A673 (cell line): Measurements from ENCODE around the gene SND1. TPM values are rescaled to one million over a fixed set of nuclear protein-coding genes. Genes with fewer than 3 reads are reported as not detected.

ENCODE experiments used
- BruUV-seq: library from RNA; stranded (reverse); fragments of 400-500 nt; replicated peaks from 2 replicates; lab custom pipeline; 2021; lab: Mats Ljungman, UMichigan
- CTCF ChIA-PET: fragments of 300-600 bp; sonication (Branson Sonifier 250); formaldehyde crosslinking; loops from one replicate; lab custom pipeline; 2022; ENCODE audit warnings: antibody characterized with exemption; lab: Charles Lee
- POLR2A ChIA-PET: fragments of 300-600 bp; sonication (Branson Sonifier 250); formaldehyde crosslinking; loops from one replicate; lab custom pipeline; 2022; ENCODE audit warnings: antibody characterized with exemption; ENCODE audit not compliant: low non-redundant PET; lab: Charles Lee
- DNase-seq: peaks from one replicate; pipeline ENCODE4 v3.0.0-alpha.2; 2015; ENCODE audit warnings: low spot score
- H3K27ac ChIP-seq: fragments of 200-600 bp; sonication (generic); 2 replicates; pipeline ENCODE4 v1.5.1; 2016; ENCODE audit warnings: mixed run types, low read depth, mild to moderate bottlenecking, mixed read lengths, antibody characterized with exemption, low read length; ENCODE audit not compliant: poor library complexity, severe bottlenecking
- H3K27me3 ChIP-seq: fragments of 200-600 bp; sonication (generic); replicated peaks from 2 replicates; pipeline ENCODE4 v1.6.1; 2017; ENCODE audit warnings: mixed run types, low read depth, mild to moderate bottlenecking, mixed read lengths, antibody characterized with exemption, low read length; ENCODE audit not compliant: insufficient read depth, poor library complexity
- H3K36me3 ChIP-seq: fragments of 200-600 bp; sonication (generic); 2 replicates; pipeline ENCODE4 v1.6.1; 2016; ENCODE audit warnings: mixed run types, mild to moderate bottlenecking, mixed read lengths, antibody characterized with exemption, low read length; ENCODE audit not compliant: insufficient read depth, poor library complexity, severe bottlenecking
- H3K4me1 ChIP-seq: fragments of 200-600 bp; sonication (generic); 2 replicates; pipeline ENCODE4 v1.6.1; 2017; ENCODE audit warnings: mixed run types, mild to moderate bottlenecking, mixed read lengths, antibody characterized with exemption, low read length; ENCODE audit not compliant: insufficient read depth, poor library complexity, severe bottlenecking
- H3K4me3 ChIP-seq: fragments of 200-600 bp; sonication (generic); 2 replicates; pipeline ENCODE4 v1.5.1; 2016; ENCODE audit warnings: low read depth, mixed run types, mild to moderate bottlenecking, mixed read lengths, low read length; ENCODE audit not compliant: poor library complexity, severe bottlenecking
- H3K9me3 ChIP-seq: fragments of 200-600 bp; sonication (generic); 2 replicates; pipeline ENCODE4 v1.6.1; 2016; ENCODE audit warnings: mixed run types, low read depth, mild to moderate bottlenecking, mixed read lengths, antibody characterized with exemption, low read length; ENCODE audit not compliant: poor library complexity, severe bottlenecking
- CTCF ChIP-seq: fragments of 300-800, 200-600 bp; sonication (generic); conservative IDR thresholded peaks from 2 replicates; pipeline ENCODE4 v1.5.1; 2017; ENCODE audit warnings: low read depth, mild to moderate bottlenecking, antibody characterized with exemption, low read length, moderate library complexity, mixed read lengths
- EZH2 ChIP-seq: fragments of 200-600 bp; sonication (generic); IDR thresholded peaks from 2 replicates; pipeline ENCODE4 v1.6.1; 2017; ENCODE audit warnings: borderline replicate concordance, low read depth, mild to moderate bottlenecking, mixed read lengths, antibody characterized with exemption, low read length; ENCODE audit not compliant: poor library complexity, severe bottlenecking
- intact Hi-C: fragments of 100-400 bp; cut with micrococcal nuclease; formaldehyde crosslinking; loops from one replicate; pipeline ENCODE4 v1.10.0; 2022; ENCODE audit not compliant: unreplicated experiment
- total RNA-seq: library from RNA; stranded (reverse); gene quantifications from 2 replicates; pipeline ENCODE4 v1.2.3, GENCODE V29; 2021

Gene SND1
- total RNA-seq, 1 experiment from 2014 or later, result 177 TPM

- CTCF ChIA-PET, result no interaction called here
- POLR2A ChIA-PET, result no interaction called here
- no TSS peak for BruUV-seq
- Histone ChIP-seq H3K27me3 (no peaks in the 10 kb centered on the region), H3K36me3 (no peaks in the 10 kb centered on the region), H3K9me3 (no peaks in the 10 kb centered on the region), H3K4me3 (no peak overlapping the region), H3K27ac (no peak overlapping the region), H3K4me1 (no peaks in the 10 kb centered on the region)
- intact Hi-C loops, result no loop called here
- TF ChIP-seq CTCF (0 out of 2 replicates have a peak, but pooled peaks have one; percentile 22), EZH2 (no peak)
- no peak for DNase-seq
These were observed 358.6 kb downstream of the SND1 start for GRCh38 chr7:128010391-128011127.

- Histone ChIP-seq H3K9me3 (no peaks in the 10 kb centered on the region), H3K27me3 (no peaks in the 10 kb centered on the region), H3K4me1 (no peaks in the 10 kb centered on the region), H3K27ac (no peak overlapping the region), H3K36me3 (no peaks in the 10 kb centered on the region), H3K4me3 (no peak overlapping the region)
- no peak for DNase-seq
- BruUV-seq, result no TSS peak
- intact Hi-C loops, result no loop called here
- ChIA-PET CTCF (no interaction called here), POLR2A (no interaction called here)
- no peak for TF ChIP-seq CTCF
- TF ChIP-seq EZH2, result no peak
These were observed 359.2 kb downstream of the SND1 start for GRCh38 chr7:128011131-128011661.

GRCh38 chr7:128014811-128015210 lies 362.8 kb downstream of the SND1 start:
- H3K4me1 ChIP-seq, result peaks cover 4% of the 10 kb centered on the region
- no peaks in the 10 kb centered on the region for H3K9me3 ChIP-seq
- CTCF ChIA-PET, result no interaction called here
- H3K27ac ChIP-seq, result no peak overlapping the region
- no peak for DNase-seq
- no peaks in the 10 kb centered on the region for H3K36me3 ChIP-seq
- H3K4me3 ChIP-seq, result no peak overlapping the region
- TF ChIP-seq EZH2 (no peak), CTCF (no peak)
- intact Hi-C loops, result no loop called here
- H3K27me3 ChIP-seq, result no peaks in the 10 kb centered on the region
- BruUV-seq, result no TSS peak
- POLR2A ChIA-PET, result interaction anchor here (0.6 kb wide), 1 partner anchor 92 kb away, joined by 3 read pairs; no protein-coding TSS in a partner anchor
